DND-41 (cell line): Measurements from ENCODE around the gene RAF1.

Experiments
- ATAC-seq: fragments of 200-7000 bp; cut with Tn5 transposase; 3 replicates; pipeline ENCODE4 v1.9.1; 2021; ENCODE audit warnings: low read depth; ENCODE audit not compliant: insufficient read depth
- DNase-seq: peaks from one replicate; pipeline ENCODE4 v3.0.0-alpha.2; 2020
- H2AFZ ChIP-seq: 2 replicates; pipeline ENCODE4 v1.6.0; 2012; ENCODE audit warnings: low read depth, low read length
- H3K27ac ChIP-seq: 2 replicates; pipeline ENCODE4 v1.5.1; 2012; ENCODE audit warnings: low read length, inconsistent platforms
- H3K27me3 ChIP-seq: fragments of 200-600 bp; sonication (generic); 2 replicates; pipeline ENCODE4 v1.6.0; 2012; ENCODE audit warnings: low read length, mild to moderate bottlenecking, inconsistent platforms; ENCODE audit not compliant: insufficient read depth, poor library complexity
- H3K36me3 ChIP-seq: 2 replicates; pipeline ENCODE4 v1.5.1; 2012; ENCODE audit warnings: low read length, inconsistent platforms; ENCODE audit not compliant: insufficient read depth
- H3K4me1 ChIP-seq: 2 replicates; pipeline ENCODE4 v1.5.1; 2012; ENCODE audit warnings: mild to moderate bottlenecking, low read length; ENCODE audit not compliant: insufficient read depth
- H3K4me2 ChIP-seq: 2 replicates; pipeline ENCODE4 v1.6.0; 2012; ENCODE audit warnings: mild to moderate bottlenecking, moderate library complexity, low read length, inconsistent platforms; ENCODE audit not compliant: insufficient read depth
- H3K4me3 ChIP-seq, 2 experiments: fragments of 200-600 bp in 1 of 2; shearing (Covaris generic) in 1 of 2; 2 replicates each; pipeline ENCODE4 v1.5.1; 2012 to 2016; ENCODE audit warnings: inconsistent platforms in 2 of 2, low read length in 2 of 2, mild to moderate bottlenecking in 2 of 2, low read depth in 1 of 2, moderate library complexity in 1 of 2
- H3K79me2 ChIP-seq: 2 replicates; pipeline ENCODE4 v1.6.0; 2012; ENCODE audit warnings: low read length, inconsistent platforms; ENCODE audit not compliant: insufficient read depth
- H3K9ac ChIP-seq: 2 replicates; pipeline ENCODE4 v1.6.0; 2012; ENCODE audit warnings: low read depth, mild to moderate bottlenecking, inconsistent platforms, low read length, moderate library complexity
- H3K9me3 ChIP-seq: 2 replicates; pipeline ENCODE4 v1.5.1; 2012; ENCODE audit warnings: low read length, moderate library complexity, mild to moderate bottlenecking, inconsistent platforms; ENCODE audit not compliant: insufficient read depth, severe bottlenecking
- H4K20me1 ChIP-seq: 2 replicates; pipeline ENCODE4 v1.6.0; 2012; ENCODE audit warnings: low read length; ENCODE audit not compliant: insufficient read depth
- EZH2 ChIP-seq: IDR thresholded peaks from 3 replicates; pipeline ENCODE4 v1.6.1; 2012; ENCODE audit warnings: borderline replicate concordance, low read depth, mild to moderate bottlenecking, moderate library complexity, low read length, inconsistent platforms; ENCODE audit not compliant: severe bottlenecking
- TF ChIP-seq, protein P1 (sequence below): IDR thresholded peaks from 2 replicates; pipeline ENCODE4 v1.5.1; 2012; ENCODE audit warnings: borderline replicate concordance, low read length, moderate library complexity, mild to moderate bottlenecking; ENCODE audit not compliant: poor library complexity, severe bottlenecking; ENCODE audit errors: extremely low read depth

The RAF1 gene

GRCh38 chr3:12624056-12624455 lies 39.9 kb downstream of the RAF1 start:
- Histone ChIP-seq H3K9ac (no peak overlapping the region), H3K4me2 (no peak overlapping the region), H3K27me3 (no peaks in the 10 kb centered on the region), H3K36me3 (no peaks in the 10 kb centered on the region), H3K9me3 (no peaks in the 10 kb centered on the region), H3K79me2 (peaks cover 98% of the 10 kb centered on the region), H3K4me3 (no peak overlapping the region), H3K27ac (no peak overlapping the region), H3K4me1 (no peaks in the 10 kb centered on the region), H4K20me1 (peaks cover 69% of the 10 kb centered on the region; the same call in 1 of the 2 replicates), H2AFZ (no peak overlapping the region)
- TF ChIP-seq, protein P1, sequence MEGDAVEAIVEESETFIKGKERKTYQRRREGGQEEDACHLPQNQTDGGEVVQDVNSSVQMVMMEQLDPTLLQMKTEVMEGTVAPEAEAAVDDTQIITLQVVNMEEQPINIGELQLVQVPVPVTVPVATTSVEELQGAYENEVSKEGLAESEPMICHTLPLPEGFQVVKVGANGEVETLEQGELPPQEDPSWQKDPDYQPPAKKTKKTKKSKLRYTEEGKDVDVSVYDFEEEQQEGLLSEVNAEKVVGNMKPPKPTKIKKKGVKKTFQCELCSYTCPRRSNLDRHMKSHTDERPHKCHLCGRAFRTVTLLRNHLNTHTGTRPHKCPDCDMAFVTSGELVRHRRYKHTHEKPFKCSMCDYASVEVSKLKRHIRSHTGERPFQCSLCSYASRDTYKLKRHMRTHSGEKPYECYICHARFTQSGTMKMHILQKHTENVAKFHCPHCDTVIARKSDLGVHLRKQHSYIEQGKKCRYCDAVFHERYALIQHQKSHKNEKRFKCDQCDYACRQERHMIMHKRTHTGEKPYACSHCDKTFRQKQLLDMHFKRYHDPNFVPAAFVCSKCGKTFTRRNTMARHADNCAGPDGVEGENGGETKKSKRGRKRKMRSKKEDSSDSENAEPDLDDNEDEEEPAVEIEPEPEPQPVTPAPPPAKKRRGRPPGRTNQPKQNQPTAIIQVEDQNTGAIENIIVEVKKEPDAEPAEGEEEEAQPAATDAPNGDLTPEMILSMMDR = no peak
- TF ChIP-seq EZH2 = no peak
- ATAC-seq (no peak), DNase-seq (no peak)

GRCh38 chr3:12622335-12622734 lies 41.6 kb downstream of the RAF1 start:
- H3K27me3 ChIP-seq = no peaks in the 10 kb centered on the region
- H3K4me1 ChIP-seq = no peaks in the 10 kb centered on the region
- H3K9me3 ChIP-seq = no peaks in the 10 kb centered on the region
- ATAC-seq (no peak), DNase-seq (no peak)
- H4K20me1 ChIP-seq = peaks cover 56% of the 10 kb centered on the region; the same call in 1 of the 2 replicates
- H3K4me3 ChIP-seq = no peak overlapping the region
- H3K36me3 ChIP-seq = peaks cover 11% of the 10 kb centered on the region
- H3K9ac ChIP-seq = no peak overlapping the region
- H3K4me2 ChIP-seq = no peak overlapping the region
- H3K79me2 ChIP-seq = peaks cover 92% of the 10 kb centered on the region
- TF ChIP-seq EZH2 = no peak
- TF ChIP-seq, protein P1 = no peak
- H2AFZ ChIP-seq = no peak overlapping the region
- no peak overlapping the region for H3K27ac ChIP-seq

DNA sequence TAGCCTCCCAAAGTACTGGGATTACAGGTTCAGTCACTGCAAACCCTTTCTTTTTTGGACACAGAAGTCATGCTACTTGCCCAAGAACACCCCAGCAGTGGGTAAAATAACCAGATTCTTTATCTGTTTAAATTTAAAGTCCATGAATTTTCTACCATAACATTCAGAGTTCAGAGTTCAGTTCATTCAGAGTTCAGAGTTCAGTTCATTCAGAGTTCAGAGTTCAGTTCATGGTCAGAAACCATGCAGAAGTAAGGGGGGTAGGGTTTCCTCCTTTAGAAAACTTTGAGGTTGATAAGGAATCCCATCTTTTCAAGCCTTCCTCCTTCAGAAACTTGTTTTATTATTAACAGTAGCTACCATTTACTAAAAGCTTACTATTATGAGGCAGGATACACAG lies 43.2 kb downstream of the RAF1 start:
- DNase-seq (no peak), ATAC-seq (no peak)
- Histone ChIP-seq H4K20me1 (peaks cover 43% of the 10 kb centered on the region; the same call in 1 of the 2 replicates), H3K4me1 (no peaks in the 10 kb centered on the region), H2AFZ (no peak overlapping the region), H3K36me3 (peaks cover 24% of the 10 kb centered on the region), H3K27me3 (no peaks in the 10 kb centered on the region), H3K4me2 (no peak overlapping the region), H3K79me2 (peaks cover 87% of the 10 kb centered on the region), H3K9ac (no peak overlapping the region), H3K4me3 (no peak overlapping the region), H3K9me3 (no peaks in the 10 kb centered on the region), H3K27ac (no peak overlapping the region)
- TF ChIP-seq, protein P1 = no peak
- TF ChIP-seq EZH2 = no peak

DNA sequence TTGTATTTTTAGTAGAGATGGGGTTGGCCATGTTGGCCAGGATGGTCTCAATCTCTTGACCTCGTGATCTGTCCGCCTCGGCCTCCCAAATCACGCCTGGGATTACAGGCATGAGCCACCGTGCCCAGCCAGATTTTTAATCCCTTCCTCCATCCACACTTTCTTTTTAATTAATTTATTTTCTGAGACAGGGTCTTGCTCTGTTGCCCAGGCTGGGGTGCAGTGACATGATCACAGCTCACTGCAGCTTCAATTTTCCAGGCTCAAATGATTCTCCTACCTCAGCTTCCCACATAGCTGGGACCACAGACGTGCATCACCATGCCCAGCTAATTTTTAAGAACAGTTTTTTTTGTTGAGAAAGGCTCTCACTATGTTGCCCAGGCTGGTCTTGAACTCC lies 43.6 kb downstream of the RAF1 start:
- Histone ChIP-seq H3K79me2 (peaks cover 86% of the 10 kb centered on the region), H3K9me3 (no peaks in the 10 kb centered on the region), H3K4me1 (no peaks in the 10 kb centered on the region), H3K27me3 (no peaks in the 10 kb centered on the region), H3K4me2 (no peak overlapping the region), H4K20me1 (peaks cover 39% of the 10 kb centered on the region; the same call in 1 of the 2 replicates), H3K36me3 (peaks cover 28% of the 10 kb centered on the region), H3K9ac (no peak overlapping the region), H3K4me3 (no peak overlapping the region), H3K27ac (no peak overlapping the region), H2AFZ (no peak overlapping the region)
- DNase-seq = no peak
- no peak for TF ChIP-seq EZH2
- TF ChIP-seq, protein P1 = no peak
- no peak for ATAC-seq
